Peyer's patch (tissue), 4 donors: ENCODE results near the gene TH.

ENCODE experiments used
- CTCF ChIP-seq, 6 experiments: fragments of 450-650 bp in 4 of 6; fragments of 200-600 bp in 2 of 6; sonication (generic) in 1 of 6; IDR thresholded peaks; one replicate each; pipeline ENCODE4 v1.5.1; 2017 to 2019; ENCODE audit warnings: antibody characterized with exemption in 6 of 6, mild to moderate bottlenecking in 3 of 6, moderate library complexity in 1 of 6
- POLR2A ChIP-seq, 2 donors: fragments of 450-650 bp; IDR thresholded peaks; one replicate each; pipeline ENCODE4 v1.5.1; 2017; ENCODE audit warnings: antibody characterized with exemption in 2 of 2, mild to moderate bottlenecking in 2 of 2, moderate library complexity in 2 of 2

- TF ChIP-seq POLR2A (IDR thresholded peaks at IDR 0.05) (no peak), CTCF (IDR thresholded peaks at IDR 0.05) (no peak)
Observed at GRCh38 chr11:2144544-2145248, 26.9 kb downstream of the TH start.
